Thyroid gland (tissue), 4 donors: ENCODE measurements around the gene CACFD1. TPM values are rescaled to one million over a fixed set of nuclear protein-coding genes. Genes with fewer than 3 reads are reported as not detected.

Experiments
- DNase-seq, 2 donors: peaks; one replicate each; pipeline ENCODE4 v3.0.0-alpha.2; 2019
- H3K27ac ChIP-seq, 3 donors: fragments of 200-600 bp; sonication (generic); 1 replicate in 2 of 3; 2 replicates in 1 of 3; pipeline ENCODE4 v1.5.1; 2016 to 2019; ENCODE audit warnings: mild to moderate bottlenecking in 1 of 3, moderate library complexity in 1 of 3
- H3K27me3 ChIP-seq: fragments of 200-600 bp; sonication (generic); one replicate; pipeline ENCODE4 v1.5.1; 2019
- H3K36me3 ChIP-seq, 2 donors: fragments of 200-600 bp; sonication (generic); one replicate each; pipeline ENCODE4 v1.5.1; 2016 to 2019
- H3K4me1 ChIP-seq, 2 donors: fragments of 200-600 bp; sonication (generic); one replicate each; pipeline ENCODE4 v1.5.1; 2017 to 2019
- H3K4me3 ChIP-seq, 3 donors: fragments of 200-600 bp; sonication (generic); replicated peaks in 1 of 3; 1 replicate in 2 of 3; 2 replicates in 1 of 3; pipeline ENCODE4 v1.5.1; 2016; ENCODE audit warnings: mild to moderate bottlenecking in 1 of 3
- H3K9me3 ChIP-seq: fragments of 200-600 bp; sonication (generic); one replicate; pipeline ENCODE4 v1.5.1; 2017
- CTCF ChIP-seq, 6 experiments: fragments of 200-600 bp in 3 of 6; fragments of 450-650 bp in 3 of 6; sonication (generic) in 3 of 6; IDR thresholded peaks; one replicate each; pipeline ENCODE4 v1.5.1; 2016 to 2019; ENCODE audit warnings: antibody characterized with exemption in 6 of 6, mild to moderate bottlenecking in 2 of 6, inconsistent platforms in 1 of 6, moderate library complexity in 1 of 6
- POLR2A ChIP-seq, 2 donors: fragments of 450-650 bp; IDR thresholded peaks; one replicate each; pipeline ENCODE4 v1.6.1; 2017; ENCODE audit warnings: antibody characterized with exemption in 2 of 2, mild to moderate bottlenecking in 2 of 2, moderate library complexity in 1 of 2
- WGBS, 2 donors: methylation state at CpG; one replicate each; pipeline ENCODE4 v1.1.5; 2017; 5-methylcytosine and 5-hydroxymethylcytosine counted together
- intact Hi-C: fragments of 100-400 bp; cut with DNase I; formaldehyde crosslinking; loops from one replicate; pipeline ENCODE4 v1.15.1; 2023
- total RNA-seq, 4 donors: library from RNA; depleted of rRNA; stranded (reverse); fragments of >200 nt; gene quantifications; one replicate each; pipeline ENCODE4 v1.2.3, GENCODE V29; 2016

The CACFD1 gene
- total RNA-seq, 4 donors from 2014 or later: 21.4 to 36.7 (median 33.5) TPM

DNA sequence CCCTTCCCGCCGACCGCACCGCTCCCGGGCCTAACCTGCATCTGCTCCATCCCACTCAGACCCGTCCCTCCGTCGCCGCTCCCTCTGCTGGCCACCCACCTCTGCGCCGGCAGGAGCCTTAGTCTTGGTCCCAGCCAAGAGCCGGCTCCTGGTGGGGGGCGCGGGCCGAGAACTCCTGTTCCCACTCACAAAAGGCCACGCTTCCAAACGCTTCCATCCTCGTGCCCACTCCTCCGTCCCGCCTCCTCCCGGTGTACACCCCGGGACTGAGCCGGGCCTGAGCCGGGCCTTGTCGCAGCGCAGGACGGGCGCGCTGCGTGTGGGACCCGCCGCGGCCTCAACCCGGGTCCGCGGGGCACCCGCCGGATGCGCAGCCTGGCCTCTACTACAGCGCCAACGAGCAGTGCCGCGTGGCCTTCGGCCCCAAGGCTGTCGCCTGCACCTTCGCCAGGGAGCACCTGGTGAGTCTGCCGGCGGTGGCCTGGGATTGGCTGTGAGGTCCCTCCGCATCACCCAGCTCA lies 30.1 kb upstream of the CACFD1 start:
- H3K36me3 ChIP-seq: no peaks in the 10 kb centered on the region
- H3K27ac ChIP-seq: no peak overlapping the region
- H3K27me3 ChIP-seq: no peaks in the 10 kb centered on the region
- WGBS, 2 donors: 18 to 37% methylated on average over 16 to 19 of the region's 49 CpGs
- H3K4me3 ChIP-seq: no peak overlapping the region
- intact Hi-C loops: no loop called here
- TF ChIP-seq CTCF (IDR thresholded peaks at IDR 0.05) (peak in 3 of 6 experiments; percentile 27 to 49 (median 37)), POLR2A (IDR thresholded peaks at IDR 0.05) (no peak)
- H3K4me1 ChIP-seq: peaks cover 3 to 16% of the 10 kb centered on the region in 2 donors
- peak; percentile 51 to 56 for DNase-seq
- H3K9me3 ChIP-seq: no peaks in the 10 kb centered on the region

DNA sequence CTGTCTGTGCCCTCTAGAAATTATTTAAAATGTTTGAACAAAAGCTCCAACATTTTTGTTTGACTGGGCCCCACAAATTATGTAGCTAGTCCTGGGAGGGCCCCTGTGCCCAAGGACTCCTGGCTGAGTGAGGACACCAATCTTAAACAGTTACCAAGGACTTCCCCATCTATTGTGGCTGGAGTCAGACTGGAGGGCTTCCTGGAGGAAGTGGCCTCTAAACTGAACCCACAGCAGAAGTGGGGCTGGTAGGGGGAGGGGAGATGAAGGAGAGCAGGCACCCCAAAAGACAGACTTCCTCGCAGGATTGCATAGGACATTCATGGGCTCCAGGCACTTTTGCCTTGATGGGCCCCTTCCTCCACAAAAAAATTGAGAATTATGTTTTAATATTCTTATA lies 29.5 kb upstream of the CACFD1 start:
- Histone ChIP-seq H3K4me1 (peaks cover 3 to 16% of the 10 kb centered on the region in 2 donors), H3K36me3 (no peaks in the 10 kb centered on the region), H3K4me3 (no peak overlapping the region), H3K27me3 (no peaks in the 10 kb centered on the region), H3K27ac (no peak overlapping the region), H3K9me3 (no peaks in the 10 kb centered on the region)
- WGBS, 2 donors: 93 to 94% methylated on average over 1 of the region's 1 CpG
- intact Hi-C loops: no loop called here
- no peak for DNase-seq
- TF ChIP-seq CTCF (IDR thresholded peaks at IDR 0.05) (no peak), POLR2A (IDR thresholded peaks at IDR 0.05) (no peak)

GRCh38 chr9:133433351-133433843 lies 26.4 kb upstream of the CACFD1 start:
- intact Hi-C loops: no loop called here
- no peaks in the 10 kb centered on the region for H3K9me3 ChIP-seq
- H3K27ac ChIP-seq: no peak overlapping the region
- TF ChIP-seq CTCF (IDR thresholded peaks at IDR 0.05) (no peak), POLR2A (IDR thresholded peaks at IDR 0.05) (no peak)
- WGBS, 2 donors: 86 to 94% methylated on average over 3 to 6 of the region's 11 CpGs
- no peaks in the 10 kb centered on the region for H3K27me3 ChIP-seq
- no peaks in the 10 kb centered on the region for H3K36me3 ChIP-seq
- H3K4me3 ChIP-seq: no peak overlapping the region
- peaks cover 0 to 9% of the 10 kb centered on the region in 2 donors for H3K4me1 ChIP-seq
- no peak for DNase-seq

GRCh38 chr9:133436681-133437080 lies 23.1 kb upstream of the CACFD1 start:
- TF ChIP-seq CTCF (IDR thresholded peaks at IDR 0.05) (no peak), POLR2A (IDR thresholded peaks at IDR 0.05) (no peak)
- WGBS, 2 donors: 77 to 93% methylated on average over 2 to 10 of the region's 16 CpGs
- Histone ChIP-seq H3K27ac (no peak overlapping the region), H3K27me3 (no peaks in the 10 kb centered on the region), H3K9me3 (no peaks in the 10 kb centered on the region), H3K4me3 (no peak overlapping the region), H3K4me1 (no peaks in the 10 kb centered on the region), H3K36me3 (no peaks in the 10 kb centered on the region)
- DNase-seq: no peak
- intact Hi-C loops: no loop called here

DNA sequence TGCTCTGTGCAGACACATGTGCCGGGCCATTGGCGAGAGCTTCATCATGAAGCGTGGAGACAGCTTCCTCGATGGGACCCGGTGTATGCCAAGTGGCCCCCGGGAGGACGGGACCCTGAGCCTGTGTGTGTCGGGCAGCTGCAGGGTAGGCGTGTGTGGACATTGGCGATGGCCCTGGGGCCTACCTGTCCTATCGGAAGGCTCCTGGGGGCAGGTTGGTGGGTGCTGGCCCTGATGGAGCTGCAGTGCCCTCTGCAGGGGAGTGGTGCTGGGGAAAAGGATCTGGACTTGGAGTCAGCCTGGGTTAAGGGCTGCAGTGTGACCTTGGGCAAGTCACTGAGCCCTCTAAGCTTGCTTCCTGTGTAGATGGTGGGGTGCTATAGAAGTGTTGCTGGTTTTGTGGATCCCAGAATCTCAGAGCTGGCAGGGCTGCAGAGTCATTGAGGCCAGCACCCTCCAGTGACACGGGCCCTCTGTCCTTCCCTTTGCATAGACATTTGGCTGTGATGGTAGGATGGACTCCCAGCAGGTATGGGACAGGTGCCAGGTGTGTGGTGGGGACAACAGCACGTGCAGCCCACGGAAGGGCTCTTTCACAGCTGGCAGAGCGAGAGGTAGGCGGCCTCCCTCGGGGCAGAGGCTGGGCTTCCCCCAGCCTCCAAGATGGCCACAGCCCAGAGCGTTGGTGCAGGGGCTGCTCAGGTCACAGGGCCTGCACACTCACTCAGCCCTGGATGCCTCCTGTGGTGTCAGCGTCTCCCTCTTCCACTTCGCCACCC lies 21.8 kb upstream of the CACFD1 start:
- H3K36me3 ChIP-seq: no peaks in the 10 kb centered on the region
- no peaks in the 10 kb centered on the region for H3K27me3 ChIP-seq
- no peak for DNase-seq
- no peak overlapping the region for H3K27ac ChIP-seq
- TF ChIP-seq CTCF (IDR thresholded peaks at IDR 0.05): no peak
- no peak for TF ChIP-seq POLR2A (IDR thresholded peaks at IDR 0.05)
- H3K9me3 ChIP-seq: no peaks in the 10 kb centered on the region
- H3K4me3 ChIP-seq: no peak overlapping the region
- H3K4me1 ChIP-seq: no peaks in the 10 kb centered on the region
- intact Hi-C loops: no loop called here
- 92 to 93% methylated on average over 11 to 20 of the region's 20 CpGs for WGBS, 2 donors
